Activated B cell treated with CpG ODN at 0.5 μM for 24 hours (primary cell): ENCODE data around the gene HTR3D. TPM values are rescaled to one million over a fixed set of nuclear protein-coding genes. Genes with fewer than 3 reads are reported as not detected.
"Not testable (repeated sequence)": the region's sequence is repeated elsewhere in the genome, so short reads cannot be mapped to it uniquely, and the experiment has no call there.

ENCODE experiments used
- ATAC-seq: fragments of 200-7000 bp; cut with Tn5 transposase; one replicate; pipeline ENCODE4 v1.10.0; 2021; ENCODE audit warnings: low read depth, mild to moderate bottlenecking, moderate library complexity
- CTCF ChIA-PET: fragments of 350-600 bp; sonication (Branson Sonifier 250); formaldehyde crosslinking; loops from one replicate; lab custom pipeline; 2021; ENCODE audit warnings: antibody characterized with exemption; lab: Charles Lee
- POLR2A ChIA-PET: fragments of 350-600 bp; sonication (Branson Sonifier 250); formaldehyde crosslinking; loops from one replicate; lab custom pipeline; 2021; ENCODE audit warnings: antibody characterized with exemption; lab: Charles Lee
- DNase-seq: peaks from one replicate; pipeline ENCODE4 v3.0.0; 2022
- H3K27ac Mint-ChIP-seq: one replicate; pipeline ENCODE4 v1.8.0; 2020; ENCODE audit warnings: mixed read lengths
- H3K27me3 Mint-ChIP-seq: one replicate; pipeline ENCODE4 v1.8.0; 2021; ENCODE audit warnings: mixed read lengths
- H3K36me3 Mint-ChIP-seq: one replicate; pipeline ENCODE4 v1.8.0; 2021; ENCODE audit warnings: low read depth, mixed read lengths
- H3K4me1 Mint-ChIP-seq: one replicate; pipeline ENCODE4 v1.8.0; 2021; ENCODE audit warnings: mixed read lengths
- H3K4me3 Mint-ChIP-seq: one replicate; pipeline ENCODE4 v1.8.0; 2020; ENCODE audit warnings: mild to moderate bottlenecking, mixed read lengths
- H3K9me3 Mint-ChIP-seq: one replicate; pipeline ENCODE4 v1.8.0; 2020; ENCODE audit warnings: mixed read lengths
- CTCF ChIP-seq: fragments of 200-600 bp; IDR thresholded peaks from one replicate; pipeline ENCODE4 v1.8.0; 2022; ENCODE audit warnings: antibody characterized with exemption, mild to moderate bottlenecking
- intact Hi-C: fragments of 100-400 bp; cut with micrococcal nuclease; formaldehyde crosslinking; loops from one replicate; pipeline ENCODE4 v1.15.1; 2024
- total RNA-seq: library from RNA; stranded (reverse); gene quantifications from 2 replicates; pipeline ENCODE4 v1.2.3, GENCODE V29; 2022

Gene HTR3D
- total RNA-seq, 1 donor from 2014 or later: not detected

GRCh38 chr3:184059424-184059823 lies 27.9 kb downstream of the HTR3D start:
- no peak for TF ChIP-seq CTCF
- ATAC-seq (no peak), DNase-seq (no peak)
- Mint-ChIP-seq H3K36me3 (no peaks in the 10 kb centered on the region), H3K9me3 (no peaks in the 10 kb centered on the region), H3K27me3 (peaks cover 7% of the 10 kb centered on the region), H3K4me1 (no peaks in the 10 kb centered on the region), H3K4me3 (no peak overlapping the region), H3K27ac (no peak overlapping the region)
- CTCF ChIA-PET: no interaction called here
- intact Hi-C loops: no loop called here
- POLR2A ChIA-PET: no interaction called here

DNA sequence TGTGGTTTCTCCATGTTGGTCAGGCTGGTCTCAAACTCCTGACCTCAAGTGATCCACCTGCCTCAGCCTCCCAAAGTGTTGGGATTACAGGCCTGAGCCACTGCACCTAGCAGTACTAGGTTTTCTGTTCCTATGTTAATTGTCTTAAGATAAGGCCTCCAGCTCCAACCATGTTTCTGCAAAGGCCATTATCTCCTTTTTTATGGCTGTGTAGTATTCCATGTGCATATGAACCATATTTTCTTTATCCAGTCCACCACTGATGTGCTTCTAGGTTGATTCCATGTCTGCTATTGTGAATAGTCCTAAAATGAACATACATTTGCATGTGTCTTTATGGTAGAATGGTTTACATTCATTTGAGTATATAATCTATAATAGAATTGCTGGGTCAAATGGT lies 31.1 kb downstream of the HTR3D start:
- POLR2A ChIA-PET: no interaction called here
- CTCF ChIA-PET: no interaction called here
- Mint-ChIP-seq H3K4me3 (no peak overlapping the region), H3K27me3 (peaks cover 5% of the 10 kb centered on the region), H3K4me1 (no peaks in the 10 kb centered on the region), H3K27ac (no peak overlapping the region), H3K9me3 (no peaks in the 10 kb centered on the region), H3K36me3 (no peaks in the 10 kb centered on the region)
- no peak for TF ChIP-seq CTCF
- intact Hi-C loops: no loop called here
- no peak for DNase-seq
- no peak for ATAC-seq

DNA sequence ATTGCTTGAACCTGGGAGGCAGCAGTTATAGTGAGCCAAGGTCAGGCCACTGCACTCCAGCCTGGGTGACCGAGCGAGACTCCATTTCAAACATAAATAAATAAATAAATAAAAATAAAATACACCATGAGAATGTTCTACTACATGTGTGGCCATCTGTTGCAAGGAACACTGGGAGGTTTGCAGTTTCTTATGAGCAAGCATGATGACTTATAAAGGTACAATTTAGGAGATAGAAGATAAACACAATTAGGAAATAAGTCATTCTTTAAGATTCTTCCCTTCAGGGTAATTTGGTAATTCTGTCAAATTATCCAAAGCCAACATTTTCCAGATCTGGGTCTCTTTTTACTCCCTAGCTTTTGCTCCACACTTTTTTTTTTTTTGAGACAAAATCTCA lies 34.7 kb downstream of the HTR3D start:
- H3K36me3 Mint-ChIP-seq: no peaks in the 10 kb centered on the region
- peaks cover 9% of the 10 kb centered on the region for H3K27me3 Mint-ChIP-seq
- H3K27ac Mint-ChIP-seq: no peak overlapping the region
- POLR2A ChIA-PET: no interaction called here
- CTCF ChIA-PET: no interaction called here
- ATAC-seq: no peak
- no peak for DNase-seq
- no peak overlapping the region for H3K4me3 Mint-ChIP-seq
- peaks cover 9% of the 10 kb centered on the region for H3K9me3 Mint-ChIP-seq
- intact Hi-C loops: no loop called here
- no peak for TF ChIP-seq CTCF
- H3K4me1 Mint-ChIP-seq: no peaks in the 10 kb centered on the region

DNA sequence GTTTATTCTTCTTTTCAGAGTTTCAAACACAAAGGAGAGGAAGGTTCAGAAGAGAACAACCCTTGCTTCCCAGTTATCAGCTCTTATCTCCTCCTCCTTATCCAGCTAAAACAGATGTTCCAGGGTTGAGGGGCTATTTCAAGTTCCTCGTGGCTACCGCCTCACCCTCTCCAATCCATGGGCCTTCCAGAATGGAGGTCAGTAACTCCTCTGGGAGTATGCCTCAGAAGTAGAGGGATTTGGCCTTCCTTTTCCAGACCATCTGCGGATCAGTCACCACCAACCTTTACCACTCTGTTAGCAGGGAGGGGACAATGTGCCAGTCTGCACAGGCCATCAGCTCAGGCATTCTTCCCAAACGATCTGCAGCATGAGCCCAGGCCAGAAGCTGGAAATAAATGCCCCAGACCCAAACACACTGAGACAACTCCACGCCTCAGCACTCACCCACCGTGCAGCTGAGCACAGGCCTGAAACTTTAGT lies 36.1 kb downstream of the HTR3D start:
- peaks cover 9% of the 10 kb centered on the region for H3K27me3 Mint-ChIP-seq
- no peak for DNase-seq
- H3K36me3 Mint-ChIP-seq: no peaks in the 10 kb centered on the region
- ChIA-PET POLR2A (no interaction called here), CTCF (no interaction called here)
- no peaks in the 10 kb centered on the region for H3K4me1 Mint-ChIP-seq
- ATAC-seq: no peak
- TF ChIP-seq CTCF: no peak
- intact Hi-C loops: no loop called here
- H3K9me3 Mint-ChIP-seq: peaks cover 10% of the 10 kb centered on the region
- no peak overlapping the region for H3K27ac Mint-ChIP-seq
- H3K4me3 Mint-ChIP-seq: no peak overlapping the region

- Mint-ChIP-seq H3K27ac (no peak overlapping the region), H3K4me3 (no peak overlapping the region), H3K9me3 (peaks cover 10% of the 10 kb centered on the region), H3K4me1 (no peaks in the 10 kb centered on the region), H3K36me3 (no peaks in the 10 kb centered on the region), H3K27me3 (peaks cover 9% of the 10 kb centered on the region)
- ChIA-PET CTCF (no interaction called here), POLR2A (no interaction called here)
- intact Hi-C loops: no loop called here
- ATAC-seq (no peak), DNase-seq (no peak)
- no peak for TF ChIP-seq CTCF
Observed at GRCh38 chr3:184068344-184068743, 36.8 kb downstream of the HTR3D start.

- H3K9me3 Mint-ChIP-seq, intact Hi-C loops, H3K36me3 Mint-ChIP-seq, DNase-seq, H3K4me1 Mint-ChIP-seq, ATAC-seq, CTCF ChIA-PET, H3K4me3 Mint-ChIP-seq, POLR2A ChIA-PET, H3K27me3 Mint-ChIP-seq, H3K27ac Mint-ChIP-seq: not testable (repeated sequence)
Observed at GRCh38 chr3:184071142-184071541, 39.6 kb downstream of the HTR3D start.
